Peyer's patch (tissue), 4 donors: ENCODE results near the gene KNG1.

Experiments used
- POLR2A ChIP-seq, 2 donors: fragments of 450-650 bp; IDR thresholded peaks; one replicate each; pipeline ENCODE4 v1.5.1; 2017; ENCODE audit warnings: antibody characterized with exemption in 2 of 2, mild to moderate bottlenecking in 2 of 2, moderate library complexity in 2 of 2
- TF ChIP-seq, protein P1 (sequence below), 6 experiments: fragments of 450-650 bp in 4 of 6; fragments of 200-600 bp in 2 of 6; sonication (generic) in 1 of 6; IDR thresholded peaks; one replicate each; pipeline ENCODE4 v1.5.1; 2017 to 2019; ENCODE audit warnings: antibody characterized with exemption in 6 of 6, mild to moderate bottlenecking in 3 of 6, moderate library complexity in 1 of 6

DNA sequence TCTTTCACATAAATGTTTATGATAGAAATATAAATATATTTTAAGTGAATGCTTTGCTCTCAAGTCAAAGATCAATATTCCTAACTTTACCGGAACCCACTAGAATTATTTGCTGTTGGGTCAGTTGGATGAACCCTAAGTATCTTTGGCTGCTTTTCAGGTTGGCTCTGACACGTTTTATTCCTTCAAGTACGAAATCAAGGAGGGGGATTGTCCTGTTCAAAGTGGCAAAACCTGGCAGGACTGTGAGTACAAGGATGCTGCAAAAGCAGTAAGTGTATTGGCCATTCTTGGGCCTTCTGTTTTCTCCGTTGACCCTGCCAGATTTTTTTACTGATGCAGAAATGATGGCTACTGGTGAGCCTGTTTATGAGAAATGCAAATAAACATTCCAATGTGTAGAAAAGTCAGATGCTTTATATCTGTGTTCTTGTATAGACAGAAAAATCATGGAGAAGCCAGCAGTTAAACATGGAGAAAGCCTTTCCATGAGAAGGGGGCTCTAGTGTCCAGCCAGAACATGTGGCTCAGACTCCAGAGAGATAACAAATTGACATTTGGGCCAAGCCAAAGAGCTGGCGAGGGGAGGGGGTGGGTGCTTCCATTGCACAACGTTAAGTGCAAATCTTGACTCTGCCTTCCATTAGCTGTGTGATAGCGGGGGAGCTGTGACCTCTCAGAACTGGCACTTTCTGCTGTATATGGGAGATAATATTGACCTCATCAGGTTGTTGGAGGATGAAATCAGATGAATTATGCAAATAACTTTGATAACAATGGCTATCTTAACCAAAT, 3.0 kb downstream of the KNG1 start:
- TF ChIP-seq, protein P1, sequence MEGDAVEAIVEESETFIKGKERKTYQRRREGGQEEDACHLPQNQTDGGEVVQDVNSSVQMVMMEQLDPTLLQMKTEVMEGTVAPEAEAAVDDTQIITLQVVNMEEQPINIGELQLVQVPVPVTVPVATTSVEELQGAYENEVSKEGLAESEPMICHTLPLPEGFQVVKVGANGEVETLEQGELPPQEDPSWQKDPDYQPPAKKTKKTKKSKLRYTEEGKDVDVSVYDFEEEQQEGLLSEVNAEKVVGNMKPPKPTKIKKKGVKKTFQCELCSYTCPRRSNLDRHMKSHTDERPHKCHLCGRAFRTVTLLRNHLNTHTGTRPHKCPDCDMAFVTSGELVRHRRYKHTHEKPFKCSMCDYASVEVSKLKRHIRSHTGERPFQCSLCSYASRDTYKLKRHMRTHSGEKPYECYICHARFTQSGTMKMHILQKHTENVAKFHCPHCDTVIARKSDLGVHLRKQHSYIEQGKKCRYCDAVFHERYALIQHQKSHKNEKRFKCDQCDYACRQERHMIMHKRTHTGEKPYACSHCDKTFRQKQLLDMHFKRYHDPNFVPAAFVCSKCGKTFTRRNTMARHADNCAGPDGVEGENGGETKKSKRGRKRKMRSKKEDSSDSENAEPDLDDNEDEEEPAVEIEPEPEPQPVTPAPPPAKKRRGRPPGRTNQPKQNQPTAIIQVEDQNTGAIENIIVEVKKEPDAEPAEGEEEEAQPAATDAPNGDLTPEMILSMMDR (IDR thresholded peaks at IDR 0.05): no peak
- no peak for TF ChIP-seq POLR2A (IDR thresholded peaks at IDR 0.05)
